GM10248 (cell line): Measurements from ENCODE around the gene ASB8.

Experiments used
- CTCF ChIA-PET: fragments of 300-600 bp; sonication (Branson Sonifier 250); formaldehyde crosslinking; extraction: SDS; loops from one replicate; lab custom pipeline; 2021; ENCODE audit warnings: antibody characterized with exemption; lab: Yijun Ruan, JAX
- POLR2A ChIA-PET: fragments of 350-650 bp; sonication (Branson Sonifier 250); formaldehyde crosslinking; extraction: SDS; loops from one replicate; lab custom pipeline; 2020; ENCODE audit warnings: antibody characterized with exemption; lab: Yijun Ruan, JAX
- DNase-seq: peaks from one replicate; pipeline ENCODE4 v3.0.0; 2012; ENCODE audit errors: extremely low spot score
- CTCF ChIP-seq: IDR thresholded peaks from 2 replicates; pipeline ENCODE4 v1.5.1; 2012; ENCODE audit warnings: mild to moderate bottlenecking, low read depth; ENCODE audit errors: extremely low read depth, missing control alignments, control extremely low read depth

The ASB8 gene

GRCh38 chr12:48151103-48151771 lies 6.1 kb downstream of the ASB8 start:
- TF ChIP-seq CTCF: no peak
- CTCF ChIA-PET: interaction anchor here (1.0 to 3.2 kb wide), 6 partner anchors 10 to 467 kb away, joined by 3 to 8 read pairs (median 4); partner anchors contain the start of gene TMEM106C
- POLR2A ChIA-PET: interaction anchor here (1.0 kb wide), 1 partner anchor 45 kb away, joined by 3 read pairs; no protein-coding TSS in a partner anchor
- no peak for DNase-seq

- ChIA-PET POLR2A (no interaction called here), CTCF (interaction anchor here (0.8 to 1.9 kb wide), 10 partner anchors 11 to 309 kb away, joined by 3 to 5 read pairs (median 3); partner anchors contain the start of genes ASB8 and TMEM106C)
- no peak for TF ChIP-seq CTCF
- DNase-seq: no peak
These were observed 11.3 kb downstream of the ASB8 start for GRCh38 chr12:48145981-48146380.

DNA sequence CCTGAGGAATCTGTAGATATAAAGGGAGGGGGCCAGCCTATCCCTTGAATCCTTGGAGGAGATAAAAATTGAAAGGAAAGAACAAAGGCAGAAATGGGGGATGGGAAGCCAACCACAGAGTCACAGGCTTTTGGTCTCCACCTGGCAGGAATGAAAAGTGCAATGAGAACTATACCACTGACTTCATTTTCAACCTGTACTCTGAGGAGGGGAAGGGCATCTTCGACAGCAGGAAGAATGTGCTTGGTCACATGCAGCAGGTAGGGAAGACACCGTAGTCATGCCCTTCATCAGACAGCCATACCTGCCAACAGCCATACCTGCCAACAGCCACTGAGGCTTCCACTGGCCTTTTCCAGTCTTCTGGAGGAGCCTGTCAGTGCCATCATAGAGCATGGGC lies 13.4 kb downstream of the ASB8 start:
- ChIA-PET CTCF (no interaction called here), POLR2A (interaction anchor here (0.6 kb wide), 1 partner anchor 491 kb away, joined by 3 read pairs; no protein-coding TSS in a partner anchor)
- DNase-seq: no peak
- TF ChIP-seq CTCF: no peak

DNA sequence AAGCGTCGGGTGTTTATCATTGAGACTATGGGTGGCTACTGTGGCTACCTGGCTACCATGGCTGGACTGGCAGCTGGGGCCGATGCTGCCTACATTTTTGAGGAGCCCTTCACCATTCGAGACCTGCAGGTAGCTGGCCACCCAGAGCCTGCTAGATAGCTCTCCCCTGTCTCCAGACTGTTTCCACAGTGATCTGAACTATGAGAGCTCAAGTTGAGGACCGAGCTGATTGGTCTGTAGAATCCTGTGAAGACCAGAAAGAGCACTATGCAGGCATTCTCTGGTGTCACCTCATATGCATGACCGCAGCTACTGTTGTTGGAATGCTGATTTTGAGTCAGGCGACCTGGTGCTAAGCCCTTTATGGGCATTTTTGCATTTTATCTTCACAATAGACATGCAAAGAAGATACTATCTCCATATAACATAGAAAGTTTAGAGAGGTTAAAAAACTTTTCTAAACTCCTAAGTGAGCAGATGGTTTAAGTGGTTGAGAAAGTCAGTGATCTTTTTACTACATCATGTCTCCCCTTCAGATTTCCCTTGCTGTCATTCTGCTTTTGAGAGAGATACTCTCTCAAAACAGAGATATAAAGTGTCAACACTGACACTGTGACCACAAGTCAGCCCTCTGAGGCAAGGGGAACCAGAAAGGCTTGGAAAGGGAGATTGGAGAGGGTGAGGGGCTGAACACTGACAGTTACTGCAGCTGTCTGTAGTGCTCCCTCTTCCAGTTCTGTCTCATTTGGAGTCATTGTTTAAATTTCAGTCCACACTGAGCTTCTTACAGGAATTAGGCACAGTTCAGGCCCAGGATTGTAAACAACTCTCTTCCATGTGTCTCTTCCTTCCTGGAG lies 14.3 kb downstream of the ASB8 start:
- ChIA-PET POLR2A (interaction anchor here (0.6 kb wide), 1 partner anchor 492 kb away, joined by 3 read pairs; no protein-coding TSS in a partner anchor), CTCF (interaction anchor here (1.1 to 1.8 kb wide), 4 partner anchors 10 to 37 kb away, joined by 3 to 9 read pairs (median 5); partner anchors contain the start of gene SENP1)
- no peak for DNase-seq
- no peak for TF ChIP-seq CTCF

- ChIA-PET POLR2A (interaction anchor here (0.6 kb wide), 1 partner anchor 15 kb away, joined by 3 read pairs; no protein-coding TSS in a partner anchor), CTCF (no interaction called here)
- no peak for TF ChIP-seq CTCF
- DNase-seq: no peak
These were observed 22.3 kb downstream of the ASB8 start for GRCh38 chr12:48135027-48135426.

- ChIA-PET POLR2A (no interaction called here), CTCF (interaction anchor here (2.5 kb wide), 1 partner anchor 9 kb away, joined by 9 read pairs; no protein-coding TSS in a partner anchor)
- no peak for DNase-seq
- TF ChIP-seq CTCF: no peak
These were observed 24.5 kb downstream of the ASB8 start for GRCh38 chr12:48132826-48133225.
